Right cardiac atrium (tissue), 5 donors: ENCODE results near the gene RBM4B. TPM values are rescaled to one million over a fixed set of nuclear protein-coding genes. Genes with fewer than 3 reads are reported as not detected.
A peak's percentile ranks its signal among the peaks of the same experiment; 100 is the strongest.

Experiments
- ATAC-seq, 2 donors: fragments of 200-7000 bp; cut with Tn5 transposase; one replicate each; pipeline versions ENCODE4 v1.8.0 to v1.9.1; 2020; ENCODE audit warnings: moderate library complexity in 2 of 2, mild to moderate bottlenecking in 1 of 2
- DNase-seq, 3 donors: peaks; one replicate each; pipeline ENCODE4 v3.0.0-alpha.2; 2020
- H3K27ac ChIP-seq: one replicate; pipeline ENCODE4 v1.5.1; 2013; ENCODE audit warnings: mild to moderate bottlenecking, low read length, control low read depth, moderate library complexity
- H3K27me3 ChIP-seq: one replicate; pipeline ENCODE4 v1.6.1; 2013; ENCODE audit not compliant: control insufficient read depth, insufficient read depth
- H3K4me1 ChIP-seq: one replicate; pipeline ENCODE4 v1.6.1; 2013; ENCODE audit warnings: low read length; ENCODE audit not compliant: control insufficient read depth, insufficient read depth
- H3K4me3 ChIP-seq: one replicate; pipeline ENCODE4 v1.5.1; 2013; ENCODE audit warnings: low read length, control low read depth
- H3K9me3 ChIP-seq: one replicate; pipeline ENCODE4 v1.6.1; 2013; ENCODE audit warnings: low read length; ENCODE audit not compliant: control insufficient read depth
- whole genome bisulfite sequencing: extraction: QIAGEN DNeasy Blood & Tissue Kit; methylation state at CpG from one replicate; pipeline ENCODE4 v1.1.7; 2013; 5-methylcytosine and 5-hydroxymethylcytosine counted together
- intact Hi-C, 4 donors: fragments of 100-400 bp; cut with DNase I; formaldehyde crosslinking; loops; one replicate each; pipeline versions ENCODE4 v1.11.0 to v1.14.0; 2022 to 2023
- polyA plus RNA-seq: library from polyadenylated mRNA; stranded (reverse); fragments of 200-250 nt; gene quantifications from one replicate; pipeline ENCODE4 v1.2.3, GENCODE V29; 2013
- total RNA-seq, 4 donors: library from RNA; stranded (reverse); fragmentation: NEBNext Ultra II Directional; extraction: Animal tissue kit (Norgen Biotek cat#: 25700); gene quantifications; one replicate each; pipeline ENCODE4 v1.2.1, GENCODE V29; 2021
- donor health status: healthy with polysubstance abuse.
- donor health status: DM: no; HTN: yes; CAD: no.
- donor health status: DM: no; HTN: no; CAD: no.
- donor health status: DM: no; HTN: yes; CAD: no; lungs with severe emphysema.
- donor health status: DM: yes; HTN: yes; CAD: no.

The RBM4B gene
- total and polyA plus RNA-seq, 5 donors, result 9.0 to 15.7 (median 12.1) TPM

GRCh38 chr11:66639066-66639813 lies 38.4 kb downstream of the RBM4B start:
- WGBS, result 3% methylated on average over 27 of the region's 27 CpGs
- intact Hi-C loops, result no loop called here
- Histone ChIP-seq H3K4me3 (peak overlapping the region; percentile 80), H3K27me3 (no peaks in the 10 kb centered on the region), H3K9me3 (no peaks in the 10 kb centered on the region), H3K27ac (peak overlapping the region; percentile 88), H3K4me1 (peaks cover 18% of the 10 kb centered on the region)
- peak in 1 of 2 donors; percentile 3 for ATAC-seq
- peak in 1 of 3 donors; percentile 33 for DNase-seq

- peaks cover 12% of the 10 kb centered on the region for H3K4me1 ChIP-seq
- no peaks in the 10 kb centered on the region for H3K27me3 ChIP-seq
- DNase-seq, result peak; percentile 97 to 98 (median 98)
- peak within 1 kb of the TSS; percentile 88 for H3K27ac ChIP-seq
- H3K4me3 ChIP-seq, result peak within 1 kb of the TSS; percentile 80
- intact Hi-C loops, result no loop called here
- ATAC-seq, result peak; percentile 98 to 99
- no peaks in the 10 kb centered on the region for H3K9me3 ChIP-seq
- under 1% methylated on average over 63 of the region's 63 CpGs for WGBS
Observed at GRCh38 chr11:66638177-66639065, 39.3 kb downstream of the RBM4B start, which contains the start of gene RBM4. TSS of gene RBM4 (plus strand) at chr11:66638703. CDS start at chr11:66639712, 1,009 bp downstream.

GRCh38 chr11:66637557-66638176 lies 40.0 kb downstream of the RBM4B start:
- no peak for DNase-seq
- Histone ChIP-seq H3K4me3 (peak overlapping the region; percentile 51), H3K4me1 (peaks cover 10% of the 10 kb centered on the region), H3K27me3 (no peaks in the 10 kb centered on the region), H3K9me3 (no peaks in the 10 kb centered on the region), H3K27ac (peak overlapping the region; percentile 42)
- 43% methylated on average over 12 of the region's 12 CpGs for WGBS
- intact Hi-C loops, result no loop called here
- peak; percentile 3 to 5 for ATAC-seq

- no peaks in the 10 kb centered on the region for H3K27me3 ChIP-seq
- DNase-seq (no peak), ATAC-seq (no peak)
- H3K4me1 ChIP-seq, result peaks cover 10% of the 10 kb centered on the region
- no peak overlapping the region for H3K4me3 ChIP-seq
- no peaks in the 10 kb centered on the region for H3K9me3 ChIP-seq
- 80% methylated on average over 3 of the region's 3 CpGs for WGBS
- H3K27ac ChIP-seq, result no peak overlapping the region
- intact Hi-C loops, result no loop called here
Observed at GRCh38 chr11:66636411-66636810, 41.3 kb downstream of the RBM4B start.

GRCh38 chr11:66632952-66633351 lies 44.7 kb downstream of the RBM4B start:
- 87% methylated on average over 2 of the region's 2 CpGs for WGBS
- Histone ChIP-seq H3K27ac (no peak overlapping the region), H3K27me3 (no peaks in the 10 kb centered on the region), H3K4me1 (no peaks in the 10 kb centered on the region), H3K4me3 (no peak overlapping the region), H3K9me3 (no peaks in the 10 kb centered on the region)
- intact Hi-C loops, result no loop called here
- no peak for DNase-seq
- no peak for ATAC-seq

GRCh38 chr11:66631883-66632282 lies 45.8 kb downstream of the RBM4B start:
- no peak overlapping the region for H3K4me3 ChIP-seq
- WGBS, result 89% methylated on average over 6 of the region's 6 CpGs
- no peak overlapping the region for H3K27ac ChIP-seq
- DNase-seq, result no peak
- no peaks in the 10 kb centered on the region for H3K9me3 ChIP-seq
- no peak for ATAC-seq
- intact Hi-C loops, result no loop called here
- H3K27me3 ChIP-seq, result no peaks in the 10 kb centered on the region
- peaks cover 3% of the 10 kb centered on the region for H3K4me1 ChIP-seq

- ATAC-seq, result no peak
- no peak for DNase-seq
- peaks cover 6% of the 10 kb centered on the region for H3K4me1 ChIP-seq
- no peak overlapping the region for H3K27ac ChIP-seq
- H3K9me3 ChIP-seq, result no peaks in the 10 kb centered on the region
- H3K4me3 ChIP-seq, result no peak overlapping the region
- H3K27me3 ChIP-seq, result no peaks in the 10 kb centered on the region
- 79% methylated on average over 2 of the region's 2 CpGs for WGBS
- intact Hi-C loops, result loop anchor here in 1 of 4 donors (10.0 kb wide), 1 partner anchor 45 kb away; the partner anchor contains the start of gene RBM4B
Observed at GRCh38 chr11:66629356-66629755, 48.3 kb downstream of the RBM4B start.

GRCh38 chr11:66628061-66628603 lies 49.6 kb downstream of the RBM4B start:
- DNase-seq, result no peak
- Histone ChIP-seq H3K27me3 (no peaks in the 10 kb centered on the region), H3K4me3 (no peak overlapping the region), H3K4me1 (peaks cover 17% of the 10 kb centered on the region), H3K9me3 (no peaks in the 10 kb centered on the region), H3K27ac (no peak overlapping the region)
- intact Hi-C loops, result loop anchor here in 1 of 4 donors (10.0 kb wide), 1 partner anchor 47 kb away; the partner anchor contains the start of gene RBM4B
- WGBS, result 77% methylated on average over 7 of the region's 7 CpGs
- ATAC-seq, result no peak

GRCh38 chr11:66626926-66627325 lies 50.8 kb downstream of the RBM4B start:
- no peak overlapping the region for H3K27ac ChIP-seq
- WGBS, result 83% methylated on average over 7 of the region's 7 CpGs

GRCh38 chr11:66626382-66626781 lies 51.3 kb downstream of the RBM4B start:
- no peak for ATAC-seq
- H3K4me1 ChIP-seq, result peaks cover 19% of the 10 kb centered on the region

More at GRCh38 chr11:66626926-66627325, 50.8 kb downstream of the RBM4B start:
- Histone ChIP-seq H3K9me3 (no peaks in the 10 kb centered on the region), H3K27me3 (no peaks in the 10 kb centered on the region), H3K4me1 (peaks cover 19% of the 10 kb centered on the region), H3K4me3 (no peak overlapping the region)
- ATAC-seq (no peak), DNase-seq (no peak)
- intact Hi-C loops, result loop anchor here in 1 of 4 donors (10.0 kb wide), 1 partner anchor 48 kb away; the partner anchor contains the start of gene RBM4B

More at GRCh38 chr11:66626382-66626781, 51.3 kb downstream of the RBM4B start:
- Histone ChIP-seq H3K9me3 (no peaks in the 10 kb centered on the region), H3K4me3 (no peak overlapping the region), H3K27ac (no peak overlapping the region), H3K27me3 (no peaks in the 10 kb centered on the region)
- peak in 1 of 3 donors; percentile 37 for DNase-seq
- WGBS, result 96% methylated on average over 25 of the region's 25 CpGs
- intact Hi-C loops, result loop anchor here in 1 of 4 donors (10.0 kb wide), 1 partner anchor 48 kb away; the partner anchor contains the start of gene RBM4B
